Adrenal gland (tissue), 12 donors: Measurements from ENCODE around the gene ADARB2. TPM values are rescaled to one million over a fixed set of nuclear protein-coding genes. Genes with fewer than 3 reads are reported as not detected.

ENCODE experiments used
- DNase-seq, 7 donors: peaks; one replicate each; pipeline ENCODE4 v3.0.0-alpha.2; 2019 to 2020
- H3K27ac ChIP-seq, 5 donors: fragments of 200-600 bp; sonication (generic) in 4 of 5; 1 replicate in 3 of 5; 2 replicates in 2 of 5; pipeline versions ENCODE4 v1.5.1 to v1.8.0; 2016 to 2020; ENCODE audit warnings: mild to moderate bottlenecking in 1 of 5
- H3K27me3 ChIP-seq: fragments of 200-600 bp; 2 replicates; pipeline ENCODE4 v1.8.0; 2021
- H3K36me3 ChIP-seq, 2 donors: fragments of 200-600 bp; replicated peaks in 1 of 2; 1 replicate in 1 of 2; 2 replicates in 1 of 2; pipeline versions ENCODE4 v1.5.1 to v1.8.0; 2018 to 2022
- H3K4me1 ChIP-seq, 2 donors: fragments of 200-600 bp; replicated peaks in 1 of 2; 1 replicate in 1 of 2; 2 replicates in 1 of 2; pipeline versions ENCODE4 v1.5.1 to v1.8.0; 2018 to 2021
- H3K4me3 ChIP-seq, 4 donors: fragments of 200-600 bp; sonication (generic) in 3 of 4; one replicate each; pipeline ENCODE4 v1.5.1; 2016 to 2018
- H3K9me3 ChIP-seq, 3 donors: fragments of 200-600 bp; sonication (generic) in 1 of 3; replicated peaks in 1 of 3; 1 replicate in 2 of 3; 2 replicates in 1 of 3; pipeline versions ENCODE4 v1.5.1 to v1.8.0; 2016 to 2021
- POLR2A ChIP-seq, 2 donors: fragments of 450-650 bp; IDR thresholded peaks; one replicate each; pipeline ENCODE4 v1.6.1; 2017; ENCODE audit warnings: antibody characterized with exemption in 2 of 2, mild to moderate bottlenecking in 2 of 2, moderate library complexity in 1 of 2
- WGBS, 4 donors: extraction: QIAGEN DNeasy Blood & Tissue Kit in 2 of 4; methylation state at CpG; one replicate each; pipeline versions ENCODE4 v1.1.5 to v1.1.7; 2013 to 2017; 5-methylcytosine and 5-hydroxymethylcytosine counted together
- intact Hi-C, 2 donors: fragments of 100-400 bp; cut with DNase I; formaldehyde crosslinking; loops; one replicate each; pipeline versions ENCODE4 v1.14.1 to v1.15.0; 2022 to 2023
- polyA plus RNA-seq, 3 donors: library from polyadenylated mRNA; stranded (reverse); fragments of 200-250 nt in 2 of 3; fragments of 350-450 nt in 1 of 3; fragmentation: Illumina TruSeq in 1 of 3; extraction: RNeasy Lipid Tissue Mini Kit (QIAGEN cat#74804) in 1 of 3; gene quantifications; one replicate each; pipeline ENCODE4 v1.2.3, GENCODE V29; 2013 to 2014
- total RNA-seq, 9 donors: library from RNA; depleted of rRNA in 4 of 9; stranded (reverse); fragments of >200 nt in 4 of 9; fragments of 120-200 nt in 1 of 9; fragmentation: NEBNext Ultra II Directional in 1 of 9; extraction: Animal tissue kit (Norgen Biotek cat#: 25700) in 1 of 9; gene quantifications; one replicate each; pipeline versions ENCODE4 v1.1.0 to v1.2.4, GENCODE V29; 2013 to 2023
- TF ChIP-seq, protein P1 (sequence below), 6 experiments: fragments of 450-650 bp in 4 of 6; fragments of 200-600 bp in 2 of 6; sonication (generic) in 1 of 6; IDR thresholded peaks; 1 replicate in 5 of 6; 2 replicates in 1 of 6; pipeline versions ENCODE4 v1.5.1 to v1.8.0; 2016 to 2021; ENCODE audit warnings: antibody characterized with exemption in 6 of 6, mild to moderate bottlenecking in 2 of 6, moderate library complexity in 1 of 6
- donor health status: healthy with polysubstance abuse.
- donor health status: Bipolar disorder and iron deficiency.
- donor health status: DM: yes; HTN: yes; CAD: no.
- donor health status: DM: no; HTN: no; CAD: no.
- donor health status: DM: no; HTN: no; CAD: no.
- donor health status: DM: yes; HTN: yes; CAD: no.

Gene ADARB2
- total and polyA plus RNA-seq, 12 donors, result 0.14 to 3.1 (median 0.91) TPM

DNA sequence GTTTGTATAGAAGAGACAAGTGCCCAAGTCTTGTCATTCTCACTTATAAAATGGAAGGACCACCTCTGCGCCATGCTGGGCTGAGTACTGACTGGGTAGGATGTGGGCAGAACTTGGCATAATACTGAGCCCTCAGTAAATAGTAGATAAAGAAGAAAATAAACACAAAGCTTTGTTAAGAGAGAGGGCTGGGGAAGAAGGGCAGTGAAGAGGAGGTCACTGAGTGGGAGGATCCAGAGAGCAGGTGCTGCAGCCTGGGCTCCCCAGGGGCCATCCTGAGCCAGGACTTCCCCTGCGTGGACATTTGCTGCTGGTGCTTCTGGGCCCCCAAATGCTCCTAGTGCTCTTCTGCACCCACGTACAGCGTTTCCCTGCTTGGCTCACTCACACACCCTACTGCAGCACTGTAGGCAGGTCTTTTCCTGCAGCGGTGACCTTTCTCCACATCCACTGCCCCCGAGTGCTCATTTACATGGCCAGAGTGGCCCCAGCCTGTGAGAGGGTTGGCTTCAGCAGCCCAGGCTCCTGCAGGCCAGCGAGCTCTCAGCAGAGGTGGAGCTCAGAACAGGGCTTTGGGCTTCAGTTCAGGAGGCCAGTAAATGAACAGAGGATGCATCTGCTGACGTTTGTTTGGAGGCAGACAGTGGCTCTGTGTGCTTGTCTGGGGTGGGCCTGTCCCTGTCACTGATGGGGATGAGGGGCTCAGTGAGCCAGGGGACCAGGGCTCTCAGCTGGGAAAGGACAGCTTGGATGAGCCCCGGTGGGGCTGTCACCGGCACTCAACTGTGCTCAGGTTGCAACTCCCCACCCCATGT, 164.6 kb downstream of the ADARB2 start:
- H3K4me3 ChIP-seq, result no peak overlapping the region
- TF ChIP-seq POLR2A (IDR thresholded peaks at IDR 0.05), result no peak
- TF ChIP-seq, protein P1, sequence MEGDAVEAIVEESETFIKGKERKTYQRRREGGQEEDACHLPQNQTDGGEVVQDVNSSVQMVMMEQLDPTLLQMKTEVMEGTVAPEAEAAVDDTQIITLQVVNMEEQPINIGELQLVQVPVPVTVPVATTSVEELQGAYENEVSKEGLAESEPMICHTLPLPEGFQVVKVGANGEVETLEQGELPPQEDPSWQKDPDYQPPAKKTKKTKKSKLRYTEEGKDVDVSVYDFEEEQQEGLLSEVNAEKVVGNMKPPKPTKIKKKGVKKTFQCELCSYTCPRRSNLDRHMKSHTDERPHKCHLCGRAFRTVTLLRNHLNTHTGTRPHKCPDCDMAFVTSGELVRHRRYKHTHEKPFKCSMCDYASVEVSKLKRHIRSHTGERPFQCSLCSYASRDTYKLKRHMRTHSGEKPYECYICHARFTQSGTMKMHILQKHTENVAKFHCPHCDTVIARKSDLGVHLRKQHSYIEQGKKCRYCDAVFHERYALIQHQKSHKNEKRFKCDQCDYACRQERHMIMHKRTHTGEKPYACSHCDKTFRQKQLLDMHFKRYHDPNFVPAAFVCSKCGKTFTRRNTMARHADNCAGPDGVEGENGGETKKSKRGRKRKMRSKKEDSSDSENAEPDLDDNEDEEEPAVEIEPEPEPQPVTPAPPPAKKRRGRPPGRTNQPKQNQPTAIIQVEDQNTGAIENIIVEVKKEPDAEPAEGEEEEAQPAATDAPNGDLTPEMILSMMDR (IDR thresholded peaks at IDR 0.05), result no peak
- no peaks in the 10 kb centered on the region for H3K27me3 ChIP-seq
- 60 to 75% (median 72%) methylated on average over 8 to 10 of the region's 10 CpGs for WGBS, 4 donors
- no peak overlapping the region for H3K27ac ChIP-seq
- no peaks in the 10 kb centered on the region for H3K4me1 ChIP-seq
- H3K9me3 ChIP-seq, result no peaks in the 10 kb centered on the region
- H3K36me3 ChIP-seq, result no peaks in the 10 kb centered on the region
- intact Hi-C loops, result no loop called here
- DNase-seq, result no peak

- TF ChIP-seq, protein P1 (IDR thresholded peaks at IDR 0.05), result no peak
- TF ChIP-seq POLR2A (IDR thresholded peaks at IDR 0.05), result no peak
- Histone ChIP-seq H3K9me3 (no peaks in the 10 kb centered on the region), H3K4me3 (no peak overlapping the region), H3K36me3 (no peaks in the 10 kb centered on the region), H3K27ac (no peak overlapping the region), H3K4me1 (no peaks in the 10 kb centered on the region), H3K27me3 (no peaks in the 10 kb centered on the region)
- intact Hi-C loops, result no loop called here
- WGBS, 4 donors, result 71 to 86% (median 77%) methylated on average over 4 of the region's 4 CpGs
- DNase-seq, result no peak
These were observed 165.6 kb downstream of the ADARB2 start for GRCh38 chr10:1571587-1572237.

DNA sequence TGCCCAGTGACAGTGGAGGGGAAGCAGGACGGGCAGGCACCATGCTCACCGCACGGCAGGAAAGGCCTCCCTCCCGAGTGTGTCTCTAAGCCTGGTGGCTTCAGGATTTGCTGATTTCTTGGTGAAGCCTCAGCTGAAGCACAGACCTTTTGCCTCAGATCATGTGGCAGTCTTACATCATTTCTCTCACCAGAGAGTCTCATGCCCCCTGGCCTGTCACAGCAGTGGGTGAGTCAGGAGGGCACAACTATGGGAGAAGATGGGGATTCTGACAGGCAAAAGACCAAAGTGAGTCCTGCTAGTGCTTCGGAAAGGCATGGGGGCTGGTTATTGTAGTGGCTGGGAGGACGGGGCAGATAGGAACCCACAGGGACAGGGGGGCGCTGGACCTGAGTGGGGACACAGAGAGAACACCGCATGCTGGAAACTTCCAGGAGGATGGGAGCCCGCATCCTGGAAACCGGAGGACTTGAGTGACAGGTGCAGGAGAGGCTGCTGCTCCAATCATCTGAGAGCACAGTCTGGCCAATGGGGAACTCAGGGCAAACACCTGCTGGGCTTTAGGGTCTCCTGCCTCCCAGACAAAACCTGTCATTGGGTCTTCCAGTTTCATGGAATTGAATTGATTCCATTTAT, 166.8 kb downstream of the ADARB2 start:
- intact Hi-C loops, result no loop called here
- no peaks in the 10 kb centered on the region for H3K4me1 ChIP-seq

GRCh38 chr10:1569208-1569607, 168.1 kb downstream of the ADARB2 start:
- H3K36me3 ChIP-seq, result no peaks in the 10 kb centered on the region
- H3K27me3 ChIP-seq, result no peaks in the 10 kb centered on the region
- DNase-seq, result no peak
- 77 to 80% (median 78%) methylated on average over 8 of the region's 8 CpGs for WGBS, 4 donors
- intact Hi-C loops, result no loop called here
- H3K27ac ChIP-seq, result no peak overlapping the region
- no peak overlapping the region for H3K4me3 ChIP-seq
- TF ChIP-seq, protein P1 (IDR thresholded peaks at IDR 0.05), result no peak
- TF ChIP-seq POLR2A (IDR thresholded peaks at IDR 0.05), result no peak
- H3K9me3 ChIP-seq, result no peaks in the 10 kb centered on the region
- H3K4me1 ChIP-seq, result no peaks in the 10 kb centered on the region

More for the DNA sequence above, 166.8 kb downstream of the ADARB2 start:
- no peaks in the 10 kb centered on the region for H3K27me3 ChIP-seq
- H3K9me3 ChIP-seq, result no peaks in the 10 kb centered on the region
- H3K27ac ChIP-seq, result no peak overlapping the region
- H3K36me3 ChIP-seq, result no peaks in the 10 kb centered on the region
- H3K4me3 ChIP-seq, result no peak overlapping the region
- TF ChIP-seq POLR2A (IDR thresholded peaks at IDR 0.05), result no peak
- TF ChIP-seq, protein P1 (IDR thresholded peaks at IDR 0.05), result no peak
- DNase-seq, result no peak
- 63 to 77% (median 68%) methylated on average over 10 of the region's 10 CpGs for WGBS, 4 donors
